Stimulated activated CD4-positive, alpha-beta T cell treated with anti-CD3 and anti-CD28 coated beads, Interleukin-4, amount 100 ng/mL, for 1 hour (primary cell): ENCODE measurements around the gene FHAD1.

Experiments
- DNase-seq: peaks from one replicate; pipeline ENCODE4 v3.0.0-alpha.2; 2020

Gene FHAD1

DNA sequence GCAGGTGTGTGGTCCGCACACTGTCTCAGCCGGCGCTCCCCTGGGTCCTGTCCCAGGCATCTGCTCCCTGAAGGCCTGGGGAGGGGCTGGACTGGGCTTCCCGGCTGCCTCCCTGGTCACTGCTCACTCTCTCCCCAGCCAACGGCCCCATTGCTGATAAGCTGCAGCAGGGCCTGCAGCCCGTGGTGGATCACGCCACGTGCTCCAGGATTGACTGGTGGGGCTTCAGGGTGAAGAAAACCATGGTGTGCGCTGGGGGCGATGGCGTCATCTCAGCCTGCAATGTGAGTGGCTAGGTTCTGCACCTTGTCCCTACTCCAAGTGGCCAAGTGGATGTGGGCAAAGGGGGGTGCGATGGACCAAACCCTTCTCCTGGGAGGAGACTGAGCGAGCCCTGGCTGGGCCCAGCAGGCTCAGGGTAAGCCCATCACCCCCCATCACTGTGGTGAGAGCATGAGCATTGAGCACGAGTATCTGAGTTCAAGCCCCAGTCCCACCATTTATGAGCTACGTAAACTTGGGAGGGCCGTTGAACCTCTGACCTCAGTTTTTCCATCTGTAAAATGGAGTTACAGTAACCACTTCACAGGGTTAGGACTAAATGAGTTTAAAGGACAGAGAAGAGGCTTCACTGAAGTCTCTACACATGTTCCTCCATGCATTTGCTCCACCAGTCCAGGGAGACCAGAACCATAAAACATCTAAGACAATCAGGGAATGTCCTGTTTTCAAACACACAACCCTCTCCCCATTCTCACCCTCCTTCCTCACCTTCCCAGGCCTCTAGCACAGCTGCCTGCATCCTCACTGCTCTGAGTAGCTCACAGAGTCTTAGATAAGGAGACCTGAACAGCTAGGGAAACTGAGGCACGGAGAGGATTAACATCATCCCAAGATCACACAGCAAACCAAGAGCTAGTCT, 197.7 kb downstream of the FHAD1 start:
- DNase-seq, result no peak

DNA sequence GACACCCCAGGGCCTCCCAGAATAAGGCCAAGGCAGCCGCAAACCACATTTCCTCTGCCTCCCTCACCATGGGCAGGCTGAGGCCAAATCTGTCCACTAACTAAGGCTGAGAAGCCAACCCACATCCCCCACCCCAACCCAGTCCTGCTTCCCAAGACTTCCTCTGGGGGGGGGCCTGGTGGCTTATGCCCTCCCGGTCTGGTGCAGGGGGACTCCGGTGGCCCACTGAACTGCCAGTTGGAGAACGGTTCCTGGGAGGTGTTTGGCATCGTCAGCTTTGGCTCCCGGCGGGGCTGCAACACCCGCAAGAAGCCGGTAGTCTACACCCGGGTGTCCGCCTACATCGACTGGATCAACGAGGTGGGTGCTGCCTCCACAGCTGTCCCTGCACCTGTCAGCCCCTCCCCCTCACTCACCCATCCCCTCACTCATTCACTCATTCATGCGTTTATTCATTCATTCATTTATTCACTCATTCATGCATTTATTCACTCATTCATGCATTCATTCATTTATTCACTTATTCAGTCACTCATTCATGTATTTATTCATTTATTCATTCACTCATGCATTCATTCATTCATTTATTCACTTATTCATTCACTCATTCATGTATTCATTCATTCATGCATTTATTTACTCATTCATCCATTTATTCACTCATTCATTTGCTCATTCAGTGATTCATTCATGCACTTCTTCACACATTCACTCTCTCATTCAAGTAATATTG, 198.5 kb downstream of the FHAD1 start:
- no peak for DNase-seq

DNA sequence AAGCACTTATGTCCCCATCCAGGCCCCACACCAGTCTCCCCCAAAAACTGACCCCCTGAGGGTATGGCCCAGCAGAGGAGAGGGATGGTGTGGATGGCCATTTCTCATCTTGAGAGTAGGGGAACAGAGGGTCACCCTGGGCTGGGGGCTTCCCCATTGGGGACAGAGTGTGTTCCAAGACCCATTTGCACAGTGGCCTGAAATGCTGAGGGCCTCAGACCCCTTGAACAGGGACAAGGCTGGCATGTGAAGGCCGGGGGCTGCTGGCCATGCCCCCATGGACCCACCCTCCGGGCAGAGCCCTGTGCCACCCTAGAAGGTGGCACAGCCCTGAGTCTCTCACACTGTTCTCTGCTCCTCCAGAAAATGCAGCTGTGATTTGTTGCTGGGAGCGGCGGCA, 199.2 kb downstream of the FHAD1 start:
- no peak for DNase-seq
